AG09319 (cell line): Measurements from ENCODE around the gene LPCAT2.

Experiments
- DNase-seq: peaks from one replicate; pipeline ENCODE4 v3.0.0-alpha.2; 2010; ENCODE audit warnings: low read depth; ENCODE audit errors: extremely low read depth
- TF ChIP-seq, protein P1 (sequence below): IDR thresholded peaks from 2 replicates; pipeline ENCODE4 v1.5.1; 2011; ENCODE audit warnings: low read depth, mild to moderate bottlenecking, inconsistent platforms, low read length, moderate library complexity

The LPCAT2 gene

DNA sequence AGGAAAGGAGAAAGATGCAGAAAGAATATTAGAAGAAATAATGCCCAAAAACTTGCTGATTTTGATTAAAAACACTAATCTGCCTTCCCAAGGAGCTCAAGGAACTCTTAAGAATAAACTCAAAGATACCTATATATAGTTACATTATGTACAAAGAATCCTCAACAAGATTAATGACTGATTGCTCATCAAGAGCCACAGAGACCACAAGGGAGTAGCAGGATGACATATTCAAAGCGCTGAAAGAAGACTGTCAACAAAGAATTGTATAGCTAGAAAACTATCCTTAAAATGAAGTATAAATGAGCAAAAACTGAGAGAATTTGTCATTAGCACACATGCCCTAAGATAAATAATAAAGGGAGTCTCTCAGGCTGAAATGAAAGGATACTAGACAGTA is 6.2 kb downstream of the LPCAT2 start:
- no peak for DNase-seq

GRCh38 chr16:55521792-55522191 is 12.9 kb downstream of the LPCAT2 start:
- TF ChIP-seq, protein P1, sequence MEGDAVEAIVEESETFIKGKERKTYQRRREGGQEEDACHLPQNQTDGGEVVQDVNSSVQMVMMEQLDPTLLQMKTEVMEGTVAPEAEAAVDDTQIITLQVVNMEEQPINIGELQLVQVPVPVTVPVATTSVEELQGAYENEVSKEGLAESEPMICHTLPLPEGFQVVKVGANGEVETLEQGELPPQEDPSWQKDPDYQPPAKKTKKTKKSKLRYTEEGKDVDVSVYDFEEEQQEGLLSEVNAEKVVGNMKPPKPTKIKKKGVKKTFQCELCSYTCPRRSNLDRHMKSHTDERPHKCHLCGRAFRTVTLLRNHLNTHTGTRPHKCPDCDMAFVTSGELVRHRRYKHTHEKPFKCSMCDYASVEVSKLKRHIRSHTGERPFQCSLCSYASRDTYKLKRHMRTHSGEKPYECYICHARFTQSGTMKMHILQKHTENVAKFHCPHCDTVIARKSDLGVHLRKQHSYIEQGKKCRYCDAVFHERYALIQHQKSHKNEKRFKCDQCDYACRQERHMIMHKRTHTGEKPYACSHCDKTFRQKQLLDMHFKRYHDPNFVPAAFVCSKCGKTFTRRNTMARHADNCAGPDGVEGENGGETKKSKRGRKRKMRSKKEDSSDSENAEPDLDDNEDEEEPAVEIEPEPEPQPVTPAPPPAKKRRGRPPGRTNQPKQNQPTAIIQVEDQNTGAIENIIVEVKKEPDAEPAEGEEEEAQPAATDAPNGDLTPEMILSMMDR = no peak
- DNase-seq = no peak

More for the DNA sequence above, 6.2 kb downstream of the LPCAT2 start:
- TF ChIP-seq, protein P1 = no peak

GRCh38 chr16:55526441-55526840 is 17.6 kb downstream of the LPCAT2 start:
- TF ChIP-seq, protein P1 = no peak

DNA sequence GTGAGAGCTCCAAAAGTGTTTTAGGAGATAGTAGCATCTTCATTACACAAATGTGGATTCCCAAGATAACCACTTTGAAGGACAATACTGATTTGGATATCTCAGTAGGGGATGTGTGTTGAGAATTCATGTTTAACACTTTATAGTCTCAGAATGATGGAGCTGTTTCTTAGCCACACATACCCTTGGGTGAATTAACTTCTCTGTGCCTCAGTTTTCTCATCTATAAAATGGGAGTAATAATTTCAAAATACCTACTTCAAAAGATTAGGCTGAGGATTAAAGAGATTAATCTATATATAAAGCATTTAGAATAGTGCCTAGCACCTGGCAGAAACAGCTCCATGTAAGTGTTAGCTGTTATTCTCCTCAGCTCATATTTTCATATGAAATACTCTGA is 19.0 kb downstream of the LPCAT2 start:
- TF ChIP-seq, protein P1 = no peak

More at GRCh38 chr16:55526441-55526840, 17.6 kb downstream of the LPCAT2 start:
- no peak for DNase-seq

GRCh38 chr16:55529018-55529417 is 20.1 kb downstream of the LPCAT2 start:
- no peak for DNase-seq
- TF ChIP-seq, protein P1 = no peak

More for the DNA sequence above, 19.0 kb downstream of the LPCAT2 start:
- no peak for DNase-seq

GRCh38 chr16:55530316-55530856 is 21.5 kb downstream of the LPCAT2 start:
- DNase-seq = no peak
- TF ChIP-seq, protein P1 = no peak

DNA sequence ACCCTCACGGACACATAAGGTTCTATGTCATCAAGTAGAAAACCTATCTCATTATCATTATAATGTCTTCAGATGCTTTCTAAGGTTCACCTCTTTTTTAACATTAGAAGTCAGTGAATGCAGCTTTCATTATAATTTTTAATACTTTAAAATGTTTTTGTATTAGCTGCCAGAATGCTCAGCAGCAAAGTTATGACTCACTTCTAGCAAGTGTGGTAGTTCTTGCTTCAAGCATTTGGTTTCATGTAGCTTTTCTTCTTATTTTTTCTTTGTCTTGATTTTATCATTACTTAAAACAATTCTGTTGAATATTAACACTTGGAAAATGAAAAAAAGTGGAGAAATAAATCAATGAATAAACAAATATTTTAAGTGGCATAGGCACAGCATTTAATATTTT is 23.4 kb downstream of the LPCAT2 start:
- DNase-seq = no peak
- TF ChIP-seq, protein P1 = no peak
